NCI-H82 treated with DMSO at 0.1 percent for 48 hours (cell line): Measurements from ENCODE around the gene DCLK2.

Experiments used
- DNase-seq: peaks from one replicate; lab custom pipeline; 2025; ENCODE audit not compliant: unreplicated experiment; lab: John Stamatoyannopoulos, UW

The DCLK2 gene

DNA sequence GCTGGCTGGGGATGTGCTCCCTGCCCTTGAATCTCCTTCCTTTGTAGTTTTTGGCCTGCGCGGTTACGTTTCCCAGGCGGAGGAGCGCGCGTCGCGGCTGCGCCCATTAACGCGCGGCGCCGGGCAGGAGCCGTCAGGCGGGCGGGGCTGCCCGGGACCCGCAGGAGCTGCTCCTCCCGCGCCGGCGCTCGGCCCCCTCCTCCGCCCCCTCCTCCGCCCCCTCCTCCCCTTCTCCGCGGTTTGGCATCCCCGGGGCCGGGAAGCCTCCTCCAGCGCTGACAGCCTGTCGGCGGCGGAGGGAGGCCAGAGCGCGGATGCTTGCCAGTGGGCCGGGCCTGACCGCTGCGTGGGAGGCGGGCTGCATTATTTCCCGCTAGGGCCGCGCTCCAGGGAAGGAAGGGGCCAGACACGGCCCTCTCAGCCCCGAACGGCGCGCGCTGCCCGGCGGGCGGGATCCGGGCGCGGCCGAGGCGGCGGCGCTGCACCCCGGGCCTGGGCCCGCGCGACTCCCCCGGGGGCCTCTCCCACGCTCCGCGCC lies at the start of gene DCLK2:
DCLK2 (plus strand) TSS at position 405 of the 538 bp plus-strand sequence. CDS start 583 bp downstream, outside the sequence.
- peak; percentile 8 for DNase-seq

DNA sequence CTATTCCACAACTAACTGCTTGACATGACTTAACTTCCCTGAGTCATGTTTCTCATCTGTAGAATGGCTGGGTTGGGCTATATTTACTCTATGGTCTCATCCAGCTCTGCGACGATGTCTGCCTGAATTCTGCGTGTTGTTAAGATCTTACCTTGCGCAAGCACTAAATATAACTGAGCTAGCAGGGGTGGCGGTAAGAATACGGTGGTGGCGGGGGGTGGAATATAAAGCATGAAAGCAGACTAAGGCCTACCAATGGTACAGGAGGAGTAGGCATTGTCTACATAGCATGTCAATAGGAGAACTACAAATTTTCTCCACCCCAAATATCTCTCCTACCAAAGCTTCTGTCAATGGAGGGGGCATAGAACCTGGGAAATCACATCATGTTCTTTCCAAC lies 45.7 kb upstream of the DCLK2 start:
- DNase-seq: no peak

DNA sequence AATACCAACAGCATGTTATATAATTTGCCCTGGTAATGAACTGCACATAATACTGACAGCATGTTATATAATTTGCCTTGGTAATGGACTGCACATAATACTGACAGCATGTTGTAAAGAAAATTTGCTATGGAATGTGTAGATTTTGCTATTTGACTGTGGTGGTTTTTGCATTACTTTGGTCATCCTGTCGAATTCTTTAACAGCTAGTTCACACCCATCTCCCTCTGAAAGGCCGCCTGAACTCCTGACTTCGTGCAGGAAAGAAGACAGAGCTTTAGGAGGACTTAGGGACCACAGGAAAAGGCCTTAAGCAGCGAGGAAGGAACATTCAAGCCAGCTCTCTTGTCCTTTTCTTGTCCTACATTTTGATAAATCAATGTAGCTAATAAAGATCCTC lies 45.2 kb upstream of the DCLK2 start:
- DNase-seq: no peak

DNA sequence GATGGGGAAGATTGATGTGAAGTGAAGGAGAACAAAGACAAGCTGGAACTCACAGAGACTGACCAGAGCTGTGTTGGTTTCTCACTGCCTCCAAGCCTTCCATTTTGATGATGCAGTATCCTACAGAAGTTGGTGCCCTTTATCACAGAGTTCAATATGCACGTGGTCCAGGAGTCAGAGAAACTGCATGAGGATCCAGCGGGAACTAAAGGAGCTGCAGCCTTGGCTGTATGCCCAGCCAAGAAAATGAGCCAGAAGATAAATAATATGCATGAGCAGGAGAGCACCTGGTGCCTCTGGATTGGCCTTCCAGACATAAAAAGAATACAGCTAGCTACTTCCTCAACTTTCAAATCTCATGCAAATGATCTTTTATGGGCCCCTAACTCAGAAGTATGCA lies 44.3 kb upstream of the DCLK2 start:
- DNase-seq: no peak

DNA sequence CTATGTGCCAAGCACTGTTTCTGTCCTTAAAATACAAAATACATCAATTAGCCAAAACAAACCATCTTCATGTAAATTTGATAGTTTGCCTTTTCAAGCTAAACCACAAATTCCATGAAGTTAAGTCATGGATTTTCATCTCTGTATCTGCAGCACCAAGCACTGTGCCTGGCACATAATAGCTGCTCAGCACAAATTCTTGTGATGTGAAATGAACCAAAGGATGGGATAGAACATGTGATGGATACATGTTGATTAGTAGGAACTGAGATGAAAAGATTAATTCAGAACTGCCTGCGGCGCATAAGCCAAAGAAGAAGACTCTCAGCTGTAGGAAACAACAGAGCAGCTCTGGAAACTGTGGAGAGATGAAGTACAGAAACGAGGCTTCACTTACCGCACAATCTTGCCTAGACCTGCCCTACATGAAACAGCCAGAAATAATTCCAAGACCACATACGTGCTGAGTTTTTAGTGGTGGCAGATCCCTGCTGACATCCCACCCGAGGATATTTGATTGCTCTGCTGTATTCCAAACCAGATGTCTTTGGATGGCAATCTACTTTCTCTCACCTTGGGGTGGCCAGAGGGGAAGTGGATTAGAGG lies 40.9 kb upstream of the DCLK2 start:
- DNase-seq: no peak

DNA sequence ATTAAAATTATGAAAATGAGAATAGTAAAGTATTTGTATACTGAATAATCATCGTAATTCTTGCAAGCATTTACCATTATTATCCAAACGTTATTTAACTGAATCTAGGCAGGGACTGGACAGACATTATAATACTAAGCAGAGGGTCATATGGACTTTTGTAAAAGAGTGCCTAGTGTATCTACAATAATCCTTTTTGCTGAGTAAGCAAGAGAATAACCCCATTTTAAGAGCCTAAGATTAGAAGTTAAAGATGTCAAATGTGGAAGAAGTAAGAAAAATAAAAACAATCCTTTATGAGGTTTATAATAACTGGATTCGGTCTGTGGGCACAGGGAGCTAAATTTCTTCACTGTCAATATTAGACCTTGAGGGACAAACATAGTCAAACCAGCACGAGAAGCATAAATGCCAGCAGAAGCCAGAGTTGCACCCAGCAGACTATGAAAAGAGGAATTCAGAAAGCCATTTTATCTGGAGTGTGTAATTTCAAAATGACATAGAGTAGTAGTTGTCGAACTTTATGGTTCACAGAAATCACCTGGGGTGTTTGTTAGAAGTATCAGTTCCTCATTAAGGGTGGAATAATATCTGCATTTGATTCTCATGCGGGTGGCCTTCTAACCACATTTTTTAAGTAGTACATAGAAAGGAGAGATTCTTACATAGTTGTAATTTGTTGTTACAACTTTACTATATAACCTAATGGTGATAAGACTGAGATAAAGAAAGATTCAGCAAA lies 39.7 kb upstream of the DCLK2 start:
- no peak for DNase-seq

DNA sequence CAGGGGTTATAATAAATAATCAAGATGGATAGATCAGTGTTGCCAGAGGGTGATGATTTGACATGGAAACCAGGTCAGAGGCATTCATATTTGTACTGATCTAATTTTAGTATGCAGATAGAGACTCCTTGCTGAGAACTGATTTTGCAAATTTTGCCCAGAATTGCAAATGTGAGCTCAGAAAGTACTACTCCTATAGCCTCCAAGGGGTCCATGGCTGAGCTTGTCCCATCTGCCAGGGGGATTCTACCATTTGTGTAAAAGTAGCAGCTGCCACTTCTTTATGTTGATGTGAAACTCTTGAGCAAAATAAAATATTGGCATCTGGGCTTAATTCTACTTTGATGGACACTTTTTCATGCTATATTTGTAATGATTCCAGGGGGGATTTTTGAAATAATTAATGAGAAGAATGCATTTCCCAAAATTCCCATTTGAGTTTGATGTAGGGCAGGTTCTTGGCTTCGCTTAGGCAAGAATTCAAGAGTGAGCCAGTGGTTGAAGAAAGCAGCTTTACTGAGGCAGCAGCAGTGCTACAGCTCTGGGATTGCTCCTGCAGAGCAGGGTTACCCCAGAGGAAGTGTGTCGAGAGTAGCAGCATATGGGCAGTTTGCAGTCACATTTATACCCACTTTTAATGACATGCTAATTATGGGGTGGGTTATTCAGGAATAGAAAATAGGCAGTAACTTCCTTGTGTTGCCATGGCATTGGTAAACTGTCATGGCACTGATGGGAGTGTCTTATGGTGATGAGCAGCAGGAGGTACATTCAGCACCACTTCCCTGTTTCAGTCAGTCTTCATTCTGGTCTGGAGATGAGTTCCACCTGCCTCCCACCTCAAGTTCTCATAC lies 38.7 kb upstream of the DCLK2 start:
- DNase-seq: no peak

DNA sequence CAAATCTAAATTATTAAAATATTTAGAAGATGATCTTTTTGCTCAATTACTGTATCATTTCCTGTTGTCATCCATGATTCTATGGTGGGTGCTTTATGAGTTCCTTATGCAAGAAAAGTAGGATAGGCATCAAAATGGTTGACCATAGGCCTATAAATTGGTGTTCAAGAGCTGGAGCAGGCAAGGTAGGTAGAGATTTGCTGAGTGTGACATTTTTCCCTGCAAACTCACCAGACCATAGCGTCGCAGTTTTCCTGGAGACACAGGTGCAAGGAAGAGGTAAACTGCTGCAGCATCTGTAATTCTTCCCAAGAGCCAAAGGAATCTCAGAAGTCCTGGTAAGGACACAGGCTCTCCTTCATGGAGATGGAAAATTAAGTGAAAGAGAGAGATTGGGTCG lies 33.7 kb upstream of the DCLK2 start:
- no peak for DNase-seq

DNA sequence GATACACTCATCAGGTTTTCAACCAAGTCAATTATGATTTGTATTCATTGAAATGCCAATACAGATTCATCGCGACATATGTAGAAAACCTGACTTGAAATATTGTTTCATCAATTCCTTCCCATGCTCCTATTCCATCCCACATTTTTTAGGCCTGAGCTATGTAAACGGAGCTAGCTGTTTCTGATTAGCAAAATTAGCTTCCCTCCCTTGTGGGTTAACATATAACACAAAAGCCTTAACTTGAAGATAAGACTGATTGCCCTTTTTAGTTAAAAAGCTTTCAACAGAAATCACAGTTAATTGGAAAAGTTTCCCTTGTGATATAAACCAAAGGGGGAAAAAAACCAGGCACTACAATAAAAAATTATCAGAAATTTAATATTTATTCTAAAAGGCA lies 32.8 kb upstream of the DCLK2 start:
- DNase-seq: no peak

DNA sequence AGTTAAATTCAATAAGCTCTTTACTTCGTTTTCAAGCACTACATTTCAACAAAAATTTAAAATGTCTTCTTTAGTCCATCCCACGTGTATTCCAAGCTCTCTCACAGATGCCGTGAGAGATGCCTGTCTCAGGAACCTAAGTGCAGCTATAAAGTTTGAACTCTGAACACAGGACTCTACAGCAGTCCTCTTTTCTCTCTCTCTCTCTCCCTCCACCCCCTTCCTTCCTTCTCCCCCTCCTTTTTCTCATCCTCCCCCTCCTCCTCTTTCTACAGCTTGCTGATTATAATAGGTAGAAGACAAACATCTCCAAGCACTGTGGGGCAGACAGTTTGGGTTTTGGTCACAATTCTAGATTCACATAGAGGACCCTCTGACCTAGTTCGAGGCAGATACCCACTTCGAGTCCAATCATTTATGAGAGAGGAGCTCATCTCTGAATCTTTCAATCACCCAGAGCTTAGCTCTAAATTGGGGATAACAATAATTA lies 31.5 kb upstream of the DCLK2 start:
- DNase-seq: no peak

DNA sequence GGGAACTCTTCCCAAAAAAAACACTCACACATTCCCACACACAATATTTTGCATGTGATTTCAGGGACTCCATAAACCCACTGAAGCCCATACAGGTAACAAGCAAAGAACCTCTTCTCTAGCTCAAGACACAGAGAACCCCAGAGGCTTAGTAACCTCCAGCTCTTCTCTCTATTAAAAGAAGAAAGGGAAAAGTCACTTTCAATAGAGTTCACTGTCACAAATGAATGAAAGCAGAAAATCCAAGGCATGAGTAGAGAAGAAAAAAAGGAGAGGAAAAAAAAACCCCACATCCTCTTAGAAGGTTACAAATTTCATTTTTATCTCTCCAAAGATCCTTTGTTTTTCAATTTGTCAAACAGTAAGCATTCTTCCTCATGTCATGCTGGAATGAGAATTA lies 30.7 kb upstream of the DCLK2 start:
- DNase-seq: no peak

DNA sequence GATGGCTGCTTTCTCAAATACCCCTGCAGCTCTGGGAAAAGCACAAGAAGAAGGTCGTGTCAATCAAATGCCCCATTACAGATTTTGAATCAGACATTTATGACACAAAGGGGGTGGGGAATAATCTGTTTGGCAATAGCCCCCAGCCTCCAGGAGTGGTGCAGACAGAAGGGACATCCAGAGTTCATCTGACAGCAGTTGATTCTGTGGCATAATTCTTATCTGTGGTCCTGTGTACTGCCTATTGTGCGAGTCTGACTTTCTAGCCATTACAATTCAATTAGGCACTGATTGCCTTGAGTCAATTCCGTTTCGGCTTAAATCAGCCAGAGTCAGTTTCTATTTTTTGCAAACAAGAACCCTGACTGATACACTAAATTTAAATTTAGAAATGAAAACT lies 28.6 kb upstream of the DCLK2 start:
- no peak for DNase-seq

DNA sequence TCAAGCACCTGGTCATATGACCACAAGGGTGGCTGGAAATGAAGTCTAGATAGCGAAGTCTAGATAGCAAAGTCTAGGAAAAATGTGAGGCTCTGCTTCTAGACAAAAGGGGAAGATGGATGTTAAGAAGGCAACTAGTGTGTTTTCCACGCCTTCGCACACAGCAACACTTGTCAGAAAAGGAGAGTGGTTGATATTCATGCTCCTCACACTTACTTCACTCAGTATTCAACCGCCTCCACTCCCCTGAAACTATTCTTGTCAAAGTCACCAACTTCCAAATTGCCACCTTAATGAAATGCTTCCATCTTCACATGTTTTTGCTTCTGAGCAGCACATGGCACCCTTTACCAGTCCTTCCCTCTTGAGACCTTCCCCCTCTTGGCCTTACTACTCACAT lies 27.7 kb upstream of the DCLK2 start:
- DNase-seq: no peak

DNA sequence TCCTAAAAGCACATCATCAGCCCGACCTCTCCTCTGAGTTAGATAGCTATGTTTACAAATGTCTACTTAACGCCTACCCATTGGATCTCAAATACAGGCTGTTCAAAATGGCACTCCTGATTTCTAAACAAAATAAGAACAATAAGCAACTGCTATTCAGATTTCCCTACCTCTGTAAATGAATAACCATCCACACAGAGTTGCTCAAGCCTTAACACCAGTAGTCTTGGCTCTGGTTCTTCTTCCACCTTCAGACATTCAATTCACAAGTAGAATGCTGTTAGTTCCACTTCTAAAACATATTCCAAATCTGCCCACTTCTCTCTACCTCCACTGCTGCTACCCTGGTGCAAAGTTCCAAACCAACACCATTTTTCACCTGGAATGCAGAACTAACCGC lies 27.1 kb upstream of the DCLK2 start:
- DNase-seq: no peak

DNA sequence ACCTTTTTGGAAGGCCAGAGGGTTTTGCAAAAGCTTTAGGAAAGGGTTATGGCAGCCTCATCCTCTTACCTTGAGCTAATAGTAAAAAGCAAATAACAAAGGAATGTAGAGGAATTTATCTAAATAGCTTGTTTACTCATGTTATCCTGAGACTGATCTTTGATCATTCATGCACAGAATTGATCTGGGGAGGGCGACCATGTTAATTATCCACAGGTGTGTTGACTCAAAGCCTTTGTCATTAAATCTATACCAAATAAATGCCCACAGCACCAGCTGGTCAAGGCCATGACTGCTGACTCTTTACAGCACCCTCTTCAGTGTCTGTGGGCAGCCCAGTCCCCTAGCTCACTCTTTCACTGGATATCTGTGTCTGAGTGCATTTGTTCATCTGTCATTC lies 22.8 kb upstream of the DCLK2 start:
- DNase-seq: no peak

DNA sequence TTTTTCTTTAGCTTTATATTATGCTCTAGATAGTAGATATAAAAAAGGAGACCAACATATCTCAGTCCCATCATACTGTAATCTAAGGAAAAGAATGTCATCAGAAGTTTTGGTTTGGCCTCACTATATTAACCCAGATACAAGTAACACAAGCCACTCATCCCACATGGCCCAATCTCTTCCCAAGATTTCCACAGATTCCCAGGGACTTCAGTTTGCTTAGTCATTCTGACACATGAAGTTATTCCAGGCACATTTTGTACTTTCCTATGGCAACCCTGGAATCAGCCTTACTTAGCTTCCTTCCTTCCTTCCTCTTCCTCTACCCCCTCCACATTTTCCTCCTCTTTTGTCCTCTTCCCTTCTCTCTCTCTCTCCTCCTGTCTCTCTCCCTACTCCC lies 21.7 kb upstream of the DCLK2 start:
- no peak for DNase-seq

DNA sequence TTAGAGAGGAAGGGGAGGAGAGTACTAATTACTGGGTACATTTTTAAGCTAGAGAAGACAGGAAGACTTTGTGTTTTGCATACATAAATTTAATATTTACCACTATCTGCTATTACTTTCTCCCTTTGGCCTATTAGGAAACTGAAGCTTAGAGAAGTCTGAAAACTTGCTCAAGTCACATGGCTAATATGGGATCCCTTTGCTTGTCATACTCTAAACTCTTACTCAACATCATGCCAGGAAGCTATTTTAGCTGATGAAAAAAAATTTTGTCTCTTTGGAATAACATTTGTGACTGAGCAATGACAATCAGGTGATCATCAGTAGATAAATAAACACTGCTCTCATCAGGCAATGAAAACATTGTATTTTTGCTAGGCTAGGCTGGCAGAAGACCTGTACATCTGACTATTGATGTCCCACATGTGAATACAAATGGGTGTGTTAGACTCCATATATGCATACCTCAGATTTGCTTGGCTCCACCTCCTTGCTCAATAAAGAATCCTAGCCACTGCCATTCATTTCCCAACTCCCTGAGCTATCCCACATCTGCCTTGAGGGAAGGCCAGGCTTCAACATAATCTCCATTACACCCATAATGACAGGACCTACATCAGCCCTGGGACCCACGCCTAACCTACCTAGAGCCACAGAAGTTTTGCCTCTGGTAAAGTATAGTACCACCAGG lies 17.0 kb upstream of the DCLK2 start:
- no peak for DNase-seq

DNA sequence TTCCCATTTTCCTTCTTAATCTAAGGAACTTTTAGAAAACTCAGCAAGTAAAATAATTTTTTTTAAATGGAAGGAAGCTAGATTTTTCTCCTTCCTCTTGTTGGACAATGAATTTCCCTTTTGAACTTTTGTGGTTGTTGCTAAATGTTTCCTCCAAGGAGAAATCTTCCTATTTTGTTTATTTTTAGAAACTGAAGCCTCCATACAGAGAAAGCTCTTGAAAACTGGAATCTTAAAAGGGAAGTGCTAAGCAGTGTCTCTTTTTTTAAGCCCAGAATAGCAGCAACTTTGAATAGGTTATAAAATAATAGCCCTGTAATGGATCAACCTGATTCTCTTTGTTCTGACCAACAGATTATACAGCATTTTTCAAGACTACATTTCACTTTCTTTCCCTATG lies 15.1 kb upstream of the DCLK2 start:
- DNase-seq: no peak

DNA sequence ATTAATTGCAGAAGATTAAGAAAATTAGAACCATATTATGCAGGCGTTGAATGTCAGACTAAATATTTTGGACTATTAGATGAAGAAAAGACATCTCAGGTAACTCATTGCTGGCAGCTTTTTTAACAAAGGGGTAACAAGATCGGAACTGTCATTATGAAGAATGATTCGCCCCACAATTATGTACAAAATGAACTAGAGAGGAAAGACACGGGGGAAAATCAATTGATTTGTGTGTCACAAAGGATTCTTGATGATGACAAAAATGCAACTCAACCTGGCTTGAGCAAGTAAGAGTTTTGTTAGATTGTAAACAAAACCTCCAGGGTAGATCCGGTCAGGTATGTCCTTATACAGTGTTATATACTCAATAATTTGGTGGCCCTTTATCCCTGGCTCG lies 12.5 kb upstream of the DCLK2 start:
- no peak for DNase-seq

DNA sequence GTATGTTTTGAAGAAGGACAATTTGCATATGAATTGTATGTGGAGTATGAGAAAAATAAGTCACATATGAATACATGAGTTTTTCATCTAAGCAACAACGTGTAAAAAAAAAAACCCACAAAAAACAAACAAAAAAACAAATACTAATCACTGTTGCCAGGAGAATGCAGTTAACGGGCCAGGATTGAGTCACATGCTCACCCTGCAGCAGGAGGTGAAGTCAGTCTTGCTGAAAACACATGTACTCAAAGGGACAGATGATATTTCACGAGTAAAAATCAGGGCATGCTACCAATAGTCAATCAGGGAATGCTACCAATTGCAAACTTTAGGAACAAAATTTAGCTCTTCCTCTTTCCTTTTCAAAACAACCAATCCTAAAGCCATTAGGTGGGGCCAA lies 10.4 kb upstream of the DCLK2 start:
- DNase-seq: no peak

DNA sequence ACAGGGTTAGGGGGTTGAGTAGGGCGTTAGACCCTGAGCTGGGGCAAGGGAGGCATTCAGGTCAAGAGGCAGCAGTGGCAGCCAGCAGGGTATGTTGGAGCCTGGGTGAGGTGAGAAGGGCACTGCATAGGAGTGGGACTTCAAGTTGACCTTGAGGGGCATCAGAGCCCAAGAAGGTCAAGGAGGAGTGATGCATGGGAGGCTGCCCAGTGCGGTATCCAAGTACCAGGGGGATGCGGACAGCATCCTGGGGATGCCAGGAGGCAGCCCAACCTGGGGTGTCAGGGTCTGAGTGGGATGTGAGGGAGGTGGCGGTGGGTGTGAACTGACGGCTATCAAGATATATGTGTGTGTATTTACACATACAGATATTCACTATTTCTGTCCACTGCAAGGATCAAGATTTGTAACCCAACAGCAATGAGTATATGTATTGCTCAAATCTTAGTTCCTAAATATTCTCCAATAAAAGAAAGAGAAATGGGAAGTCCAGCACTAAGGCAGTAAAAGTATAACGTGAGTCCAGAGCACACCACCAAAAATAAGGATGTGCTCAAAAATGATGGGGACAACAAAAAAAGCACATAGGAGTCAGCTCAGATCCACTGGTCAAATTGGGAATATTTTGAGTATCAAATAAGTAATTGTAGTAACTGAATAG lies 9.8 kb upstream of the DCLK2 start:
- no peak for DNase-seq
